MV-4-11 (cell line): Measurements from ENCODE around the gene MAT2A.
"Not testable (repeated sequence)": the region's sequence is repeated elsewhere in the genome, so short reads cannot be mapped to it uniquely, and the experiment has no call there.

Experiments used
- DNase-seq: peaks from one replicate; lab custom pipeline; 2025; lab: John Stamatoyannopoulos, UW

Gene MAT2A

DNA sequence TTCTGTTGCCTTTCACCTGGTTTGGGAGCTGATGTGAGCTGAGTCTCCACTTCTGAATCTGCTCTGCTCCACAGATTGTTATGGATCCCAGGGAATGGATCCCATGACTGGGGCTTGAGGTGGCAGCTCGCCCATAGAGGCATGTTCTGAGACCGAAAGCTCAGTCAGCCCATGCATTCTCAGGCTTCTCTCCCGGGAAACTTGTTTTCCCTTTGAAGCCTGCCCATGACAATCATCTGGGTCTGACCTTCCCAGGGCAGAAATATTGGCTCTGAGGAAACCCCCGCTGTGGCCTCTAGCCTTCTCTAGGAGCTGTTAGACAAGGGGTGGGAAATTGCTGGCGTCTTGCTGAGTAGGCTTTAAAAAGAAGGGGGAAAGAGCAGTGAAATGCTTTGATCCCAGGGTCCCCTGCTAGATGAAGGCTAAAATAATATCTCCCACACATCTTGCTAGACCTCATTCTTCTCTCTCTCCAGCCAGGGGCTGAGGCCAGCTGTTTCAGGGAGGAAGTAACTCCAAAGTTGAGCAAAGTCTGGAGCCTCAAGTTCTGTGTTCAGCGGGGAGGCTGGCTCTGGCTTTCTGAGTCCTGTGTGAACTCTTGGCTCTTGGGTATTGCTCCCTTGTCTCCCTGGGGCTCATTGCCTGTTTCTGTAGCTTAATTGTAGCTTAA lies 40.4 kb downstream of the MAT2A start:
- peak; percentile 88 for DNase-seq

- no peak for DNase-seq
These were observed 41.2 kb downstream of the MAT2A start for GRCh38 chr2:85580206-85580605.

DNA sequence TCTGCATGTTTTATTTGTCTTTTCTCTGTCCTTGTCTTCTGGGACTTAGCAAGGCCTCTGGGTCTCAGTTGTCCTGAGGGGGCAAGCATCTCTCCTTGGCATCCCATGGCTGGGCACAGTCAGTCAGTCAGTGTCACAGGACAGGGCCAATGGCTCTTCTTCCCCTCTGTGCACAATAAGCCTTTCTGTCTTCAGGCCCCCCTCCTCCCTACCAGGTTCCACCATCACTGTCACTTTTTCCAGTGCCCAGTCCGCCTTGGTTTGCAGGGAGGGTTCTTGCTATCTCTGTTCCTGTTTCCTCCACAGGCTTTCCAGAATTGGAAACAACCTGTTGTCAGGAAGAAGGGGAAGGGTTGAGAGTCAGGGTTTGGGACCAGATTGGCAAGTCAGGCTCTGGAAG lies 43.5 kb downstream of the MAT2A start:
- DNase-seq = no peak

GRCh38 chr2:85583667-85584353 lies 44.8 kb downstream of the MAT2A start:
- DNase-seq = peak; percentile 26

DNA sequence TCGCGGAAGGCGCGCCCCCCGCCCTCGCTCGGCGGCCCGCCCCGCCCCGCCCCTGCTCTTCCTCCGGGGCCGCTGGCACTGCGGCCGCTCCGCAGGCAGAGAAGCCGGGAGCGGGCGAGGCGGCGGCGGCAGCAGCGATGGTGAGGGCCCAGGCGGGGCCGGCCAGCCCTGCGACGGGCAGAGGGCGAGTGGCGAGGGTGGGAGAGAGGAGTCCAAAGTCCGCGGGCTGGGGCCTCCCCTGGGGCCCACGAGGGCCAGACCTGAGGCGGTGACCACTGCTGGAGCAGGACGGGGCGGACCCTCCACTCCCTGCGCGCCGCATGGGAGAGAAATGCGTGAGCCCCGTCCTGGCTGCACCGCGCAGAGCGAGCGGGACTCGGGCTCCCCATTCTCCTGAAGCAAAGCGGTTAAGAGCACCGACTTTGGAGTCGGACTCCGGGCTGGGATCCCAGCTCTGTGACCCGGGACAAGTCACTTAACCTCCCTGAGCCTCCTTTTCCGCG lies 45.4 kb downstream of the MAT2A start, which contains the start of gene VAMP5:
Gene VAMP5, plus strand, starts transcription at position 78 of the 503 bp plus-strand sequence. Its CDS starts 60 bp downstream, at position 138.
- no peak for DNase-seq

- peak; percentile 49 for DNase-seq
These were observed 46.2 kb downstream of the MAT2A start for GRCh38 chr2:85584857-85585780.

DNA sequence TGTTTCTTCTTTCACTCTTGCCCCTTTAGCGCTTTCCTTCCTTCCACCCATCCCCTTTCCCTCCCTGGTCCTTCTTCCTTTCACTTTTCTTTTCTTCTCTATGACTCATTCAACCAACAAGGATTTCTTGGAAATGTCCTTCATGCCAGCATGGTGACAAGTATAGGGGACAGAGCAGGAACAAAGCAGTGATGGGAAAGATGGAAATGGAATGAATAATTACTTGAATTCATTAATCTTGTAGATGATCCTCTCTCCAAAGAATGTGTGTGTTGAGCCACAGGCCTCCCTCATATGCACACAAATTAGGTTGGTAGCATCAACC lies 46.8 kb downstream of the MAT2A start:
- DNase-seq = peak; percentile 75

DNA sequence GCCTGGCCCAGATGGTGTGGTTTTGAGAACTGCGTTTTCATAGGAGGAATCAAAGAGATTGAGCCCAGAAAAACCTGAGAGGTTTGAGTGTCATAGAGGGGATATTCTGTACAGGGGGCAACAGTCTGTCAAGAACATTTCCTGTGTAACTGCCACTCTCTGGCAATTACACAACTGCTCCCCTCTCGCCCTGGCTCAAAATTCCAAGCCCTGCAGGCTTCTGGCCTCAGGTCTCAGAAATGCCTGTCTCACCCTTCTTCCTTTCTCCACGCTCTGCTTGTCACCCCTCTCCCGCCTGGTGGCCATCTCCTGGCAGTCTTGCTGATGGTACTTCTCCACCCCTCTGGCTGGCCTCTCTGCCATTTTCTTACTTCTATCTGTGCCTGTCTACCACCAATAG lies 49.3 kb downstream of the MAT2A start:
- peak; percentile 35 for DNase-seq

- no peak for DNase-seq
These were observed 49.7 kb downstream of the MAT2A start for GRCh38 chr2:85588645-85589044.

DNA sequence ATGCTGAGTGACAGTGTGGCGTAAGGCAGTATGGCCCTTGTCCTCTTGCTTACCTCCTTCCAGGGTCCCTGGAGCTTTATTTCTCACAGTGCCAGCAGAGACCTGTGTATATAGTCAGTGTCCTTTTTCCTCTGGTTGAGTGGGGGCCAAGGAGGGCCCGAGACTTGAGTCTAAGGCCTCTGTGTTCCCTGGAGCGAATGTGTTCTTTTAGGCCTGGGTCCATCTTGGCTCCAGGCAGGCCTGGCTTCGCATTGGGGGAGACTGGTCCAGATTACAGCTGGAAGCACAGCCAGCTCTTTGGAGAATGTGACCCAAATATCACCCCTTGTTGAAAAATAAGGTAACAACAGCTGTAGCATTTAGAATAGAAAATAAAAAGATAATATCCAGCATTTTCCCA lies 50.2 kb downstream of the MAT2A start:
- DNase-seq = no peak

DNA sequence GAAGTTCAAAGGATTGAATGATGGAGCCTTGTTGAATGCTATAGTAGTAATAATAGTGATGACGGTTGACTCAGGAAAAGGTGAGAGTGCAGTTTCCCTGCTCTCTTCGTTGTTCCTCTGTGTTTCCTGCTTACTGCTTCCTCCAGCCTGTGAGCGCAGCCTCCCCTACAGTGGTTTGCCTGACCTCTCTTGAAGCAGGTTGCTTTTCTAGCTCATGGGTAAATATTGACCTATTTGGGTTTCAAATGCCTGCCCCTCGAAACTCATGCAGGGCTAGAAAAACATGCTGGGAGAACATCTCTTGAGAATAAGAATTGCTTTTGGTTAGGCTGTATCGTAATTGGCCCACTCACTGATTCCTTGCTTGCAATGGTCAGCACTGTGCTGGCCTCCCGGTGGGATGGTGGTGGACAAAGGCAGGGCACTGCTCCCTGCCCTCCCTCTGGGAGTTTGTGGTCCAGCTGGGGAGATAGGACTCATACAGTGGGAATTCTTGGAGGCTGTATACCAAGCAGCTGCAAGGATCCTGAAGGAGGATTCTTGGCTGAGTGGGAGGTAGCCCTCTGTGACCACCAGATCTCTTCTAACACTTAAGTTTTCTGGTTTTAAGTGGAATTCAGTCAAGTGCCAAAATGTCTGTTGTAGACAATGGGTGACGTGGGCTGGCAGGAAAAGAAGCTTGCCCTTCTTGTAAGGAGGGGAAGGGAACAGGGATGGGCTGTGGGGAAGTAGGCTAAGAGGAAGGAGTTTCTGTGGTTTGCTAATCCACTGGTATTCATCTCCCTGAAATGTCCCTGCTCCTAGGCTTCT lies 51.2 kb downstream of the MAT2A start:
- peak; percentile 69 for DNase-seq

DNA sequence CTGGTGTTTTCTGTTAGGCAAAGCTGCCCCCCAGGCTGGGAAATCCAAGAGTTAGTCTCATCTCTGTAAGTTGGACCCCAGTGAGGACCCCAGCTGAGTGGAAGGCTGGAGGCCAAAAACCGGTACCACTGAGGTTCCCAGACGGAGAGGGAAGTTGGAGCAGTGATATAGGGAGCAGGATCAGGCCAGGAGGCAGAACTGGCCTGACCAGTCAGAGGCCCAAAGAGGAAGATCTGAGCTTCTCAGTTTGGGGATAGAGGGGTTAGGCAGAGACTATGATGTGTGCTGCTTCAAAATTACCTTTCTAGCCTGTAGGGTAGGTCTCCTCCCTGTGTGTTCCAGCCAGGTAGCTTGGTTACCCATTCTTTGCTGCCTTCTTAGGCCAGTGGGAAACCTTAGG lies 52.0 kb downstream of the MAT2A start:
- no peak for DNase-seq

DNA sequence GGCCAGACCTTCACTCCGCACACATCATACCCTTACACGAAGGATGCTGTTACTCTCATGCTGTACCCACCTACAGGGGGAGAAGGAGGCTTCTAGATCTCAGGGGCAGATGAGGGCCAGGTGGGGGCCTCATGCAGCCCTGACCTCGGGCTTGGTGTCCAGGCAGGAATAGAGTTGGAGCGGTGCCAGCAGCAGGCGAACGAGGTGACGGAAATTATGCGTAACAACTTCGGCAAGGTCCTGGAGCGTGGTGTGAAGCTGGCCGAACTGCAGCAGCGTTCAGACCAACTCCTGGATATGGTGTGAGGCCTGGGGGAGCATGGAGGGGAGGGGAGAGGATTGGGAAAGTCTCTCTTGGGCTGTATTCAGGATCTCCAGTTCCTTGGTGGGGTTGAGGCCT lies 52.6 kb downstream of the MAT2A start:
- no peak for DNase-seq

DNA sequence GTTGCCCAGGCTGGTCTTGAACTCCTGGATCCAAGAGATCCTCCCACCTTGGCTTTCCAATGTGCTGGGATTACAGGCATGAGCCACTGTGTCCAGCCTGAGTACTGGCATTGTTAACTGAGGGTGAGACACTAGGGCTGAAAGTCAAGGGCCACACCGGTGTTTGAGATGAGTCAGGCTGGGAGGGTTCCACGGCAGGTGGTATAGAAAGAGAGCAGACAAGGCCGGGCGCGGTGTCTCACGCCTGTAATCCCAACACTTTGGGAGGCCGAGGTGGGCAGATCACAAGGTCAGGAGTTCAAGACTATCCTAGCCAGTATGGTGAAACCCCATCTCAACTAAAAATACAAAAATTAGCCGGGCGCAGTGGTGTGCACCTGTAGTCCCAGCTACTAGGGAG lies 53.3 kb downstream of the MAT2A start:
- not testable (repeated sequence) for DNase-seq

GRCh38 chr2:85593023-85593422 lies 54.1 kb downstream of the MAT2A start:
- DNase-seq = no peak
